ENCODE measurements around the gene TEX261.
"Not testable (repeated sequence)": the region's sequence is repeated elsewhere in the genome, so short reads cannot be mapped to it uniquely, and the experiment has no call there.

Gene TEX261

GRCh38 chr2:71000780-71001591 lies 6.3 kb upstream of the TEX261 start:
- DNase-seq (ENCODE audit: extremely low read depth in 1 of 2, low read depth in 1 of 2), result peak; percentile 63 to 68

- DNase-seq (ENCODE audit: extremely low read depth in 1 of 2, low read depth in 1 of 2), result not testable (repeated sequence)
Observed at GRCh38 chr2:70999931-71000330, 5.3 kb upstream of the TEX261 start.

- DNase-seq (ENCODE audit: extremely low read depth in 1 of 2, low read depth in 1 of 2), result no peak
Observed at GRCh38 chr2:70999362-70999761, 4.7 kb upstream of the TEX261 start.

- DNase-seq (ENCODE audit: extremely low read depth in 1 of 2, low read depth in 1 of 2), result not testable (repeated sequence)
Observed at GRCh38 chr2:70998885-70999284, 4.2 kb upstream of the TEX261 start.

- DNase-seq (ENCODE audit: extremely low read depth in 1 of 2, low read depth in 1 of 2), result peak in 1 of 2 donors; percentile 30
Observed at GRCh38 chr2:70995426-70995729, 705 bp upstream of the TEX261 start.

- DNase-seq (ENCODE audit: extremely low read depth in 1 of 2, low read depth in 1 of 2), result peak; percentile 27 to 56
Observed at GRCh38 chr2:70994009-70994698, 519 bp downstream of the TEX261 start.

- no peak for DNase-seq (ENCODE audit: extremely low read depth in 1 of 2, low read depth in 1 of 2)
Observed at GRCh38 chr2:70992945-70993853, 1.5 kb downstream of the TEX261 start.

- DNase-seq (ENCODE audit: extremely low read depth in 1 of 2, low read depth in 1 of 2), result no peak
Observed at GRCh38 chr2:70991742-70992141, 2.9 kb downstream of the TEX261 start.

GRCh38 chr2:70991142-70991541 lies 3.5 kb downstream of the TEX261 start:
- DNase-seq (ENCODE audit: extremely low read depth in 1 of 2, low read depth in 1 of 2), result no peak

- DNase-seq (ENCODE audit: extremely low read depth in 1 of 2, low read depth in 1 of 2), result no peak
Observed at GRCh38 chr2:70990216-70990615, 4.5 kb downstream of the TEX261 start.

GRCh38 chr2:70988726-70989648 lies 5.7 kb downstream of the TEX261 start:
- DNase-seq (ENCODE audit: extremely low read depth in 1 of 2, low read depth in 1 of 2), result no peak

GRCh38 chr2:70988151-70988550 lies 6.5 kb downstream of the TEX261 start:
- DNase-seq (ENCODE audit: extremely low read depth in 1 of 2, low read depth in 1 of 2), result no peak

- no peak for DNase-seq (ENCODE audit: extremely low read depth in 1 of 2, low read depth in 1 of 2)
Observed at GRCh38 chr2:70987386-70987785, 7.3 kb downstream of the TEX261 start.

- no peak for DNase-seq (ENCODE audit: extremely low read depth in 1 of 2, low read depth in 1 of 2)
Observed at GRCh38 chr2:70986499-70987189, 8.0 kb downstream of the TEX261 start.

GRCh38 chr2:70985956-70986355 lies 8.7 kb downstream of the TEX261 start:
- DNase-seq (ENCODE audit: extremely low read depth in 1 of 2, low read depth in 1 of 2), result no peak

- no peak for DNase-seq (ENCODE audit: extremely low read depth in 1 of 2, low read depth in 1 of 2)
Observed at GRCh38 chr2:70985283-70985688, 9.4 kb downstream of the TEX261 start.

GRCh38 chr2:70984576-70985282 lies 9.9 kb downstream of the TEX261 start:
- DNase-seq (ENCODE audit: extremely low read depth in 1 of 2, low read depth in 1 of 2), result peak; percentile 64 to 74

- no peak for DNase-seq (ENCODE audit: extremely low read depth in 1 of 2, low read depth in 1 of 2)
Observed at GRCh38 chr2:70984228-70984575, 10.5 kb downstream of the TEX261 start.
